H54 (cell line): ENCODE measurements around the gene APH1B.

ENCODE experiments used
- DNase-seq: peaks from one replicate; pipeline ENCODE4 v3.0.0; 2011; ENCODE audit warnings: low spot score, mixed read lengths; ENCODE audit not compliant: insufficient read length
- FAIRE-seq: peaks from 3 replicates; lab custom pipeline; 2011; peaks lifted over from hg19 to GRCh38; lab: Jason Lieb, UNC
- POLR2A ChIP-seq: IDR thresholded peaks from 2 replicates; pipeline ENCODE4 v1.6.1; 2011; ENCODE audit warnings: low read depth, mild to moderate bottlenecking, low read length

APH1B gene

GRCh38 chr15:63353887-63354286 lies 76.5 kb downstream of the APH1B start:
- TF ChIP-seq POLR2A: no peak
- FAIRE-seq (no peak), DNase-seq (no peak)

- no peak for FAIRE-seq
- no peak for TF ChIP-seq POLR2A
Measured at GRCh38 chr15:63354821-63355650, 77.6 kb downstream of the APH1B start.

GRCh38 chr15:63357061-63357460 lies 79.7 kb downstream of the APH1B start:
- FAIRE-seq (no peak), DNase-seq (no peak)

More at GRCh38 chr15:63354821-63355650, 77.6 kb downstream of the APH1B start:
- no peak for DNase-seq

GRCh38 chr15:63357731-63358130 lies 80.3 kb downstream of the APH1B start:
- DNase-seq (no peak), FAIRE-seq (no peak)
- TF ChIP-seq POLR2A: no peak

More at GRCh38 chr15:63357061-63357460, 79.7 kb downstream of the APH1B start:
- TF ChIP-seq POLR2A: no peak

- no peak for FAIRE-seq
- TF ChIP-seq POLR2A: no peak
- DNase-seq: no peak
Measured at GRCh38 chr15:63358241-63359029, 81.0 kb downstream of the APH1B start.
